ENCODE results near the gene SOS1. TPM values are rescaled to one million over a fixed set of nuclear protein-coding genes. Genes with fewer than 3 reads are reported as not detected.

The SOS1 gene
- total RNA-seq, 1 donor from 2014 or later = 64.2 TPM

DNA sequence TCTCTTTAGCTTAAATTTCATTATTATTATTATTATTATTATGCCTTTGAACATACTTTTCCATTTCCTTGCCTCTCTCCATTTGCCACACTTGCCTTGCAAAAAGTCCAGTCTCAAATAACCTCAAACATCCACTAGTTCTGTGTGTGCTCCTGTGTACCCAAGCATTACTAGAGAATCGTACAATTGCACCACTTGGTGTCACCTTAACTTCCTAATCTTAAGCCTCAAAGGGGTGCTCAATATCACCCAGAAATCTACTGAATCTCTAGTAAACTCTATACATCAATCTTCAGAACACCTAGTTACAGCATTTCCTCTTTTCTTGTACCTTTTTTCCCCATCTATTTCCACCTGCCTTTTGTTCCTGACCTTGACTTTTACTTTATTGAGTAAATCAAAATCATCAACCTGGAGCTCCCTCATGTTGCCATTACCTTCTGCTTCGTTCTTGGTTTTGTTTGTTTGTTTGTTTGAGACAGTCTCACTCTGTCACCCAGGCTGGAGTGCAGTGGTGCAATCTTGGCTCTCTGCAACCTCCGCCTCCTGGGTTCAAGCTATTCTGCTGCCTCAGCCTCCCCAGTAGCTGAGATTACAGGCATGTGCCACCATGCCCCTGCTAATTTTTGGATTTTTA is 12.5 kb upstream of the SOS1 start:
- Mint-ChIP-seq H3K4me3 (ENCODE audit: low read depth) (no peak overlapping the region), H3K27me3 (ENCODE audit: low read depth) (no peaks in the 10 kb centered on the region), H3K4me1 (ENCODE audit: low read depth) (peaks cover 64% of the 10 kb centered on the region), H3K27ac (no peak overlapping the region), H3K9me3 (no peaks in the 10 kb centered on the region), H3K36me3 (ENCODE audit: low read depth) (no peaks in the 10 kb centered on the region)
- intact Hi-C loops (cut with micrococcal nuclease) = no loop called here
- DNase-seq (ENCODE audit: low spot score) = no peak

DNA sequence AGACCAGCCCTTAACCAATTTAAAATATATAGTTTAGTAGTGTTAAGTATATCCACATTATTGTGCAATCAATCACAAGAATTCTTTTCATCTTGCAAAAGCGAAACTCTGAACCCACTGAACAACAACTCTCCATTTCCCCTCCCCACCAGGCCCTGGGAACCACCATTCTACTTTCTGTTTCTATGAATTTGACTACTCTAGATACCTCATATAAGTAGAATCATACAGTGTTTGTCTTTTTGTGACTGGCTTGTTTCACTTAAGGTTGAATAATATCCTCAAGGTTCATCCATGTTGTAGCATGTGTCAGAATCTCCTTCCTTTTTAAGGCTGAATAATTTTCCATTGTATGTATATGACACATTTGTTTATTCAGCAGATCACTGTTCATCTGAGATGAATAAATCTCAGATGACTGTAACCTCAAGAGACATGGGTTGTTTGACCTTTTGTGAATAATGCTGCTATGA is 8.1 kb upstream of the SOS1 start:
- H3K4me1 Mint-ChIP-seq (ENCODE audit: low read depth) = peaks cover 63% of the 10 kb centered on the region
- no peaks in the 10 kb centered on the region for H3K9me3 Mint-ChIP-seq
- H3K4me3 Mint-ChIP-seq (ENCODE audit: low read depth) = peak overlapping the region; percentile 46
- H3K27ac Mint-ChIP-seq = peak overlapping the region; percentile 84
- no peaks in the 10 kb centered on the region for H3K36me3 Mint-ChIP-seq (ENCODE audit: low read depth)
- H3K27me3 Mint-ChIP-seq (ENCODE audit: low read depth) = no peaks in the 10 kb centered on the region
- intact Hi-C loops (cut with micrococcal nuclease) = loop anchor here (1.0 to 10.0 kb wide), 11 partner anchors 12 to 1754 kb away; partner anchors contain the start of genes MAP4K3 and SRSF7
- peak; percentile 77 for DNase-seq (ENCODE audit: low spot score)

DNA sequence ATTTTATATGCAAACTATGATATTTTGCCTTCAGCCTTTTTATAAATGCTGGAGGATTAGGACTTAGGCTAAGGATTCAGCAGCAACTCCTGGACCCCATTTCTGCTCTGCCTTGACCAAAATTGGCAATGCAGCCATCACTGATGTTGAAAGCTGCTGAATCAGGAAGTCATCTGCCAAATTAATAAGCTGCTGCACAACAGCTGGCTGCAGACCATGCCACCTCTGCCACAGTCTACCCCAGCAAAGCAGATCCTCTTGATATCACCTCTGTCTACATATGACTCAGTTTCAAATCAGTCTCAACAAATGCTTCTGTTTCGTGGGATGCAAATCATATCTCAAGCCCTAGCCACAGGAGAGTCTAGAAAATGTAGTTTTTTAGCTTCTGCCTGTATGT is 7.1 kb upstream of the SOS1 start:
- Mint-ChIP-seq H3K27ac (peak overlapping the region; percentile 30), H3K36me3 (ENCODE audit: low read depth) (no peaks in the 10 kb centered on the region), H3K27me3 (ENCODE audit: low read depth) (no peaks in the 10 kb centered on the region), H3K9me3 (no peaks in the 10 kb centered on the region), H3K4me1 (ENCODE audit: low read depth) (peaks cover 62% of the 10 kb centered on the region), H3K4me3 (ENCODE audit: low read depth) (peak overlapping the region; percentile 28)
- DNase-seq (ENCODE audit: low spot score) = peak; percentile 63
- intact Hi-C loops (cut with micrococcal nuclease) = loop anchor here (2.0 to 10.0 kb wide), 8 partner anchors 27 to 1753 kb away; partner anchors contain the start of genes MAP4K3 and SRSF7

DNA sequence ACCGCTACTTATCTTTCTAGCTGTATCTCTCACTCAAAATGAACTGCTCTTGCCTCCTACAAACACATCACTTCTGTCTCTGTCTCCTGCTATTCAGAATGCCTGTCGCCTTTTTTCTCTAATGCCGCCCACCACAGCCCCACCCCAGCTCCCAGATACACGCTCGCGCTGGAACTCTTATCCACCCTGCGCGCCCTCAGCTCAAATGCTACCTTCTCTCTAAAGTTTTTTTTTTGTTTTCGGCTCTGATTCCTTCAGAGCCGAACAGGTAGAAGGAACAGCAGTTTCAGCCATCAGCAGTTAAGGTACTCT is 3.9 kb upstream of the SOS1 start:
- H3K27ac Mint-ChIP-seq = peak overlapping the region; percentile 96
- H3K4me1 Mint-ChIP-seq (ENCODE audit: low read depth) = peaks cover 51% of the 10 kb centered on the region
- H3K27me3 Mint-ChIP-seq (ENCODE audit: low read depth) = no peaks in the 10 kb centered on the region
- no peaks in the 10 kb centered on the region for H3K9me3 Mint-ChIP-seq
- intact Hi-C loops (cut with micrococcal nuclease) = loop anchor here (2.0 to 10.0 kb wide), 9 partner anchors 56 to 1750 kb away; partner anchors contain the start of genes MAP4K3 and SRSF7
- peaks cover under 1% of the 10 kb centered on the region for H3K36me3 Mint-ChIP-seq (ENCODE audit: low read depth)
- H3K4me3 Mint-ChIP-seq (ENCODE audit: low read depth) = peak overlapping the region; percentile 97
- DNase-seq (ENCODE audit: low spot score) = no peak

DNA sequence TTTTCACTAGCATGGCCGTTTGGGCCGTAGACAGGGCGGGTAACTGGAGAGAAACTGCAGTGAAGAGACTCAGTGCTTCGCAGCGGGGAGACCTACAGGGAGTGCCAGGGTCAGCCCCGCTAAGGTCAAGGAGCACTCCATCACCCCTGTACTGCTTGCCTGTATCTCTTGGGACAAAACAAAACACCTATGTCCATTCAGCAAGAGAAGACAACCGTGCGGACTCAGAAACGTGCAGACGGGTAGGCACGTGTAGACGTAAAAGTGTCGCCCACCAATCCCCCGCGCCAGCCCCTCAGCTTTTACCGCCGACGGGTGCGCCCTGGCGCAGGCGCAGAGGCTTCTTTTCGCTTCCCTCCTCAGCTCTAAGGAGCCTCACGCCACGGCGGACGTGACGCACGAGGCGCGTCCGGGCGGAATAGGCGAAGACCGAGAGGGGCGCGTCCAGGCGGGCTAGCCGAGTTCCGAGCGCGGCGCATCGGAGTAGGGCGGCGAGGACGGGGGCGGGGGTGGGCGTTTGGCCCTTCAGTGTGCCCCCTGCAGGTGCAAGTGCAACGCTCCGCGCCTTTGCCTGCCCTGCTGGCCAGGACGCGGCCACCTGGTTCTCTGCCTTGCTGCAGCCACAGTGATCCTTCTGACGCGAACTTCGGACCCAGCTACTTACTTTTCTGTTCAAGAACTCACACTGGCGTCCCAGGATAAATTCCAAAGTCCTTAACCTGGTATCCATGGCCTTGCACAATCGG is 3.3 kb upstream of the SOS1 start:
- H3K4me1 Mint-ChIP-seq (ENCODE audit: low read depth) = peaks cover 49% of the 10 kb centered on the region

DNA sequence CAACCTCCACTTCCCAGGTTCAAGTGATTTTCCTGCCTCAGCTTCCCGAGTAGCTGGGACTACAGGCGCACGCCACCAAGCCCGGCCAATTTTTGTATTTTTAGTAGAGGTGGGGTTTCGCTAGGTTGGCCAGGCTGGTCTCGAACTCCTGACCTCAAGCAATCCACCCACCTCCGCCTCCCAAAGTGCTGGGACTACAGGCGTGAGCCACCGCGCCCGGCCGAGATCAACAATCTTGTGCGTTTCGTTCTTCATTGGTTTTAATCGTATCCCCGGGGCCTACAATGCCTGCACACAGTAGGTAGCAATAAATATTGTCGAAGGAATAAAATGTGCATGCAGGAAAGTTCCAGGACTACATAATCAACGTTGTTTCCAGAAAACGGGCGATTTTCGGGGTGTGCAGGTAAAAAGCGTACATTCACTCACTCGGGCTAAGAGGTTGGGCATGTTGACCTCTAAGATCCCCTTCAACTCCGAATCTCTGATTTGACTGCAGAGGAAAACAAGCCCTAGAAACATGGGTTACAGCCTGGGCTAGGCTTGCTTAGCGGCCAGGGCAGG is 2.7 kb upstream of the SOS1 start:
- peak overlapping the region; percentile 96 for H3K27ac Mint-ChIP-seq
- peaks cover 51% of the 10 kb centered on the region for H3K4me1 Mint-ChIP-seq (ENCODE audit: low read depth)
- peak overlapping the region; percentile 97 for H3K4me3 Mint-ChIP-seq (ENCODE audit: low read depth)
- peaks cover 13% of the 10 kb centered on the region for H3K36me3 Mint-ChIP-seq (ENCODE audit: low read depth)
- H3K27me3 Mint-ChIP-seq (ENCODE audit: low read depth) = no peaks in the 10 kb centered on the region
- intact Hi-C loops (cut with micrococcal nuclease) = loop anchor here (5.0 to 10.0 kb wide), 5 partner anchors 254 to 1749 kb away; partner anchors contain the start of genes MAP4K3 and SRSF7
- no peaks in the 10 kb centered on the region for H3K9me3 Mint-ChIP-seq
- DNase-seq (ENCODE audit: low spot score) = no peak

More for the DNA sequence above, 3.3 kb upstream of the SOS1 start:
- no peaks in the 10 kb centered on the region for H3K9me3 Mint-ChIP-seq
- peaks cover 6% of the 10 kb centered on the region for H3K36me3 Mint-ChIP-seq (ENCODE audit: low read depth)
- no peaks in the 10 kb centered on the region for H3K27me3 Mint-ChIP-seq (ENCODE audit: low read depth)
- H3K4me3 Mint-ChIP-seq (ENCODE audit: low read depth) = peak overlapping the region; percentile 97
- intact Hi-C loops (cut with micrococcal nuclease) = loop anchor here (2.0 to 10.0 kb wide), 6 partner anchors 55 to 1749 kb away; partner anchors contain the start of genes MAP4K3 and SRSF7
- DNase-seq (ENCODE audit: low spot score) = peak; percentile 95
- H3K27ac Mint-ChIP-seq = peak overlapping the region; percentile 96

DNA sequence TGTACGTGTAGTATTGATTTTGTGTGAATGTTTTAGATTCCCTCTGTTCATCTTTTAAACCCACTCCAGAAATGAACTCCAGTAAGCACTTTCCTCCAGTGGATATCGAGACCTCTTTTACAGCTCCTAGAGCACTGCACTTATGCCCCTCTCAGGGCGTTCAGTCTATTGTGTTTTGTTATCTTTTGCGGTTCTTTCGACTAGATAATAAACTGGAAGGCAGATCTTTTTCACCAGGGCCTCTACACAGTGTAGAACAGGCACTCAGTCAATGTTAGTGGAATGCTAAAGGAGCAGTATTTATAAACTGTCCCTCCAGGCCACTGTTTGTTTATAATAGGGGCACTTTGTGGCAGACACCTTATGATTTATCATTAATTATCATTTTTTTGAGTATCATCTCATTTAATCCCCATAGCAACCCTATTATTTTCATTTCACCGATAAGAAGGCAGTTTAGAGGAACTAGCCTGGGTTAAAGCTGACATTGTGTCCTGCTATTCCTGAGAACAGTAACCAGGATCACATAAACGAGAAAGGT is 742 bp upstream of the SOS1 start:
- Mint-ChIP-seq H3K36me3 (ENCODE audit: low read depth) (peaks cover 29% of the 10 kb centered on the region), H3K27ac (peak overlapping the region; percentile 96), H3K27me3 (ENCODE audit: low read depth) (no peaks in the 10 kb centered on the region), H3K4me3 (ENCODE audit: low read depth) (peak overlapping the region; percentile 86), H3K4me1 (ENCODE audit: low read depth) (peaks cover 51% of the 10 kb centered on the region), H3K9me3 (no peaks in the 10 kb centered on the region)
- no peak for DNase-seq (ENCODE audit: low spot score)
- intact Hi-C loops (cut with micrococcal nuclease) = loop anchor here (1.0 to 10.0 kb wide), 8 partner anchors 21 to 1747 kb away; partner anchors contain the start of genes MAP4K3 and SRSF7

DNA sequence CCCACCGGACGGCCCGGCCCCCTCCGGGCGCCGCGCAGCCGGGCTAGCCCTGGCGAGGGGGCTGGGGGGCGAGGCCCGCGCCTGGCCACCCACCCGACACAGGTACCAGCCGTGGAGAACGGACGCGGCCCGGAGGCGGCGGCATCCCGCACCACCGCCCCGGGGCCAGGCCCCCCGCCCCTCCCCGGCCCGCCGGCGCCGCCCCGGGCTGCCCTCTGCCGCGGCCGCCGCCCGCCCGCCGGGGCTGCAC is 405 bp downstream of the SOS1 start:
- H3K27me3 Mint-ChIP-seq (ENCODE audit: low read depth) = no peaks in the 10 kb centered on the region
- no peak for DNase-seq (ENCODE audit: low spot score)
- peaks cover 41% of the 10 kb centered on the region for H3K36me3 Mint-ChIP-seq (ENCODE audit: low read depth)
- H3K9me3 Mint-ChIP-seq = no peaks in the 10 kb centered on the region
- H3K4me1 Mint-ChIP-seq (ENCODE audit: low read depth) = peaks cover 57% of the 10 kb centered on the region
- H3K4me3 Mint-ChIP-seq (ENCODE audit: low read depth) = no peak overlapping the region
- no peak overlapping the region for H3K27ac Mint-ChIP-seq
- intact Hi-C loops (cut with micrococcal nuclease) = loop anchor here (2.0 to 10.0 kb wide), 7 partner anchors 20 to 1746 kb away; partner anchors contain the start of genes MAP4K3 and SRSF7

DNA sequence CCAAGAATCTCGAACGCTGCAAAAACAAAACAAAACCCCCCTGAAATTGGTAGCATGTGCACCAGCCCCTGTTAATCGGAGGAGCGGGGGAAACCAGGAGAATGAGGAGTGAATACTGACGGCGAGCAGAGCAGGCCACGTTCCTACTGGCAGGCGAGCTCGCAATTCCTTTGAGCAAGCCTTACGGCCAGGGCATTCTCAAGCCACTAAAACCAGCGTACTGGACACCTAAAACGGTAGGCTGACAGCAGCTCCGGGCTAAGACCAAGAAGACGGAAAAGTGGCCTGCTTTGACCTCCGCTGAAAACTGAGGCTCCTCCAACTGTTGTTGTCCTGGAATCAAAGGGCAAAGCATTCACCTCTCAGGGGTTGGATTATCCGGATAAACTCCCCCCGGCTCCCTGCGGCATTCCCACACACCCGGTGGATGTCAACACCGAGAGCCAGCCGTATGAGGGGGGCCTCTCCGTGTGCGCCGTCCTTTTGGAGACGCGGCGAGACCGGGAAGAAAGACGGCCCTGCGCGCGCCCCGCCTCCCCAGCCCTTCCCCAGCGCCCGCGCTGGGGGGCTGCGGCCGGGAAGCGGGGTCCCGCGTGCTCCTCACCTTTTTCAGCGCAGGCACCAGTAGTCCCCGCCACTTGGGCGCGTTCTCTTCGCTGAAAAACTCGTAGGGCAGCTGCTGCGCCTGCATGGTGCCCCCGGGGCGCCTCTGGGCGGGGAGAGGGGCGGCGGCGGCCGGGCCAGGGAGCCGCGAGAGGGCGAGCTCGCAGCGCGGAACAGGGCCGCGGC is 925 bp downstream of the SOS1 start:
- H3K27me3 Mint-ChIP-seq (ENCODE audit: low read depth) = no peaks in the 10 kb centered on the region
- peaks cover 46% of the 10 kb centered on the region for H3K36me3 Mint-ChIP-seq (ENCODE audit: low read depth)

DNA sequence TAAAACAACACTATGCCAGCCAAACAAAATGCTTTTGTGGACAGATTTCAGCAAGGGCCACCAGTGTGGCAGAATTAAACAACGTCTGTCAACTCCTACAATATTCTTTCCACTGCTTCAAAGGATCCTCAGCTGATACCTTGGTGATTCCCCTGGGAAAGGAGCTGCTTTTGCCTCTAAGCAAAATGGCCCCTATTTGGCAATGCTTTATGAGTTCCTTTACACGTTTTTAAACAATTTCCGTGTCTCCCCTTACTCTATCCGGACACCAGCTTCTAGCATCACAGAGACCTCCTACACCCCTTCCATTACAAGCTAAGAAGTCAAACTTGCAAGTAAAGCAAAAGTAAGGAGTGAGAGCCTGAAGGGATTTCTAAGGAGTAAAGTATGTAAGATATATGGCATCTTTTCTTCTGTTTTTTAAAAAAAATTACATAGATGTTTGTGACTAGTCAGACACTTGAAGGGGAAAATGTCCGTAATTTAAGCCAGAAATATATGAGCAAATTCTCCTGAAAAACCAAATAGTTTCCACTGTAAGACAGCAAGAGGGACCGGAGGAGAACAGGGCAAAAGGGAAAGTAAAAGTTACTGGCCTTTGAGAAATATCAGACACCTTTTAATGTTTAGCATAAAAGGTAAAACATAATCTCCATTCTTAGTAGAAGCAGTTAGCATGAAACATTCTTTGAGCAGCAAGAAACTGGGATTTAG is 1.9 kb downstream of the SOS1 start:
- Mint-ChIP-seq H3K4me3 (ENCODE audit: low read depth) (peak overlapping the region; percentile 98), H3K27ac (peak overlapping the region; percentile 95), H3K36me3 (ENCODE audit: low read depth) (peaks cover 51% of the 10 kb centered on the region), H3K4me1 (ENCODE audit: low read depth) (peaks cover 53% of the 10 kb centered on the region), H3K9me3 (no peaks in the 10 kb centered on the region), H3K27me3 (ENCODE audit: low read depth) (no peaks in the 10 kb centered on the region)
- no peak for DNase-seq (ENCODE audit: low spot score)
- intact Hi-C loops (cut with micrococcal nuclease) = no loop called here

More for the DNA sequence above, 925 bp downstream of the SOS1 start:
- intact Hi-C loops (cut with micrococcal nuclease) = loop anchor here (2.0 to 10.0 kb wide), 7 partner anchors 19 to 1745 kb away; partner anchors contain the start of genes MAP4K3 and SRSF7
- Mint-ChIP-seq H3K9me3 (no peaks in the 10 kb centered on the region), H3K27ac (peak overlapping the region; percentile 95), H3K4me3 (ENCODE audit: low read depth) (peak overlapping the region; percentile 98), H3K4me1 (ENCODE audit: low read depth) (peaks cover 54% of the 10 kb centered on the region)
- DNase-seq (ENCODE audit: low spot score) = peak; percentile 56

DNA sequence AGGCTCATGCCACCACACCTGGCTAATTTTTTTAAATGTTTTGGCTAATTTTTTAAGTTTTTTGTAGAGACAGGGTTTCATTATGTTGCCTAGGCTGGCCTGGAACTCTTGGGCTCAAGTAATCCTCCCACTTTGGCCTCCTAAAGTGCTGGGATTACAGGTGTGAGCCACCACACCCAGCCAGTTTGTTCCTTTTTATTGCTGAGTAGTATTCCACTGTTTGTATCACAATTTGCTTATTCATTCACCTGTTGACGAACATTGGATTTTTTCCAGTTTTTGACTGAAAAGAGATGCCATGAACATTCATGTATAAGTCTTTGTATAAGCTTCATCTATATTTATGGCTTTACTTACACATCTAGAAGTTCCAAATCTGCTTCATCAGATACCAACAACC is 5.3 kb downstream of the SOS1 start:
- Mint-ChIP-seq H3K9me3 (no peaks in the 10 kb centered on the region), H3K36me3 (ENCODE audit: low read depth) (peaks cover 78% of the 10 kb centered on the region), H3K27me3 (ENCODE audit: low read depth) (no peaks in the 10 kb centered on the region), H3K4me3 (ENCODE audit: low read depth) (no peak overlapping the region), H3K4me1 (ENCODE audit: low read depth) (peaks cover 61% of the 10 kb centered on the region), H3K27ac (no peak overlapping the region)
- no peak for DNase-seq (ENCODE audit: low spot score)
- intact Hi-C loops (cut with micrococcal nuclease) = no loop called here

Data from activated T-helper 2 cell treated with anti-CD3 and anti-CD28 coated beads, Interferon-gamma antibody, Interleukin-2, Interleukin-4, amounts not matched to agents 10 μg/mL and 5 μg/mL and 100 μg/mL, durations not matched to agents 14 hours and 24 hours and 36 hours (primary cell).